ENCODE data around the gene BAX. TPM values are rescaled to one million over a fixed set of nuclear protein-coding genes. Genes with fewer than 3 reads are reported as not detected.

BAX gene
- total and polyA plus RNA-seq, 8 donors: 47.7 to 141 (median 63.2) TPM

- H3K4me1 ChIP-seq: peaks cover 18 to 73% of the 10 kb centered on the region in 2 donors
- H3K27me3 ChIP-seq: no peaks in the 10 kb centered on the region
- intact Hi-C loops (cut with DNase I): no loop called here
- DNase-seq (peak in 2 of 4 donors; percentile 64 to 80), ATAC-seq (no peak)
- H3K4me3 ChIP-seq: no peak overlapping the region
- H3K36me3 ChIP-seq: peaks cover 0 to 18% of the 10 kb centered on the region in 2 donors
- no peaks in the 10 kb centered on the region for H3K9me3 ChIP-seq
- TF ChIP-seq CTCF (IDR thresholded peaks at IDR 0.05): no peak
- peak overlapping the region in 1 of 2 donors; percentile 45 for H3K27ac ChIP-seq
These were observed 4.9 kb downstream of the BAX start for GRCh38 chr19:48959341-48960239.

- Histone ChIP-seq H3K36me3 (peaks cover 2 to 22% of the 10 kb centered on the region in 2 donors), H3K4me3 (no peak overlapping the region), H3K27me3 (no peaks in the 10 kb centered on the region), H3K4me1 (peaks cover 13 to 65% of the 10 kb centered on the region in 2 donors), H3K9me3 (no peaks in the 10 kb centered on the region), H3K27ac (peak overlapping the region in 1 of 2 donors; percentile 96)
- intact Hi-C loops (cut with DNase I): no loop called here
- DNase-seq (no peak), ATAC-seq (no peak)
- no peak for TF ChIP-seq CTCF (IDR thresholded peaks at IDR 0.05)
These were observed 6.5 kb downstream of the BAX start for GRCh38 chr19:48961051-48961649.

GRCh38 chr19:48961673-48962028, 7.0 kb downstream of the BAX start:
- Histone ChIP-seq H3K4me3 (peak overlapping the region in 1 of 2 donors; percentile 92), H3K27me3 (no peaks in the 10 kb centered on the region), H3K36me3 (peaks cover 2 to 24% of the 10 kb centered on the region in 2 donors), H3K4me1 (peaks cover 13 to 66% of the 10 kb centered on the region in 2 donors), H3K9me3 (no peaks in the 10 kb centered on the region), H3K27ac (peak overlapping the region; percentile 73 to 96)
- DNase-seq (no peak), ATAC-seq (no peak)
- intact Hi-C loops (cut with DNase I): no loop called here
- TF ChIP-seq CTCF (IDR thresholded peaks at IDR 0.05): no peak

GRCh38 chr19:48962029-48962848, 7.6 kb downstream of the BAX start:
- Histone ChIP-seq H3K36me3 (peaks cover 2 to 30% of the 10 kb centered on the region in 2 donors), H3K4me1 (peaks cover 13 to 72% of the 10 kb centered on the region in 2 donors), H3K4me3 (peak overlapping the region in 1 of 2 donors; percentile 92), H3K27ac (peak overlapping the region; percentile 73 to 96), H3K27me3 (no peaks in the 10 kb centered on the region), H3K9me3 (no peaks in the 10 kb centered on the region)
- intact Hi-C loops (cut with DNase I): no loop called here
- peak; percentile 51 for ATAC-seq
- no peak for TF ChIP-seq CTCF (IDR thresholded peaks at IDR 0.05)
- DNase-seq: peak in 3 of 4 donors; percentile 39 to 95 (median 93)
